Type B pancreatic cell (in vitro differentiated cells): ENCODE data around the gene CFAP97D1. TPM values are rescaled to one million over a fixed set of nuclear protein-coding genes. Genes with fewer than 3 reads are reported as not detected.

Experiments used
- DNase-seq: peaks from one replicate; pipeline ENCODE4 v3.0.0; 2021; ENCODE audit warnings: mixed read lengths; ENCODE audit not compliant: unreplicated experiment; ENCODE audit errors: extremely low spot score
- H3K27ac Mint-ChIP-seq: 2 replicates; pipeline ENCODE4 v1.8.0; 2021; ENCODE audit warnings: mild to moderate bottlenecking, mixed read lengths
- H3K27me3 Mint-ChIP-seq: 2 replicates; pipeline ENCODE4 v1.8.0; 2021; ENCODE audit warnings: mixed read lengths
- H3K36me3 Mint-ChIP-seq: 2 replicates; pipeline ENCODE4 v1.8.0; 2021; ENCODE audit warnings: mixed read lengths
- H3K4me1 Mint-ChIP-seq: one replicate; pipeline ENCODE4 v1.8.0; 2021; ENCODE audit warnings: mixed read lengths; ENCODE audit not compliant: unreplicated experiment
- H3K4me3 Mint-ChIP-seq: 2 replicates; pipeline ENCODE4 v1.8.0; 2021; ENCODE audit warnings: mild to moderate bottlenecking, mixed read lengths
- H3K9me3 Mint-ChIP-seq: 2 replicates; pipeline ENCODE4 v1.8.0; 2021; ENCODE audit warnings: mixed read lengths
- total RNA-seq: library from RNA; stranded (reverse); gene quantifications from 2 replicates; pipeline ENCODE4 v1.2.1, GENCODE V29; 2021; ENCODE audit warnings: low replicate concordance
- TF ChIP-seq, protein P1 (sequence below): fragments of 200-600 bp; sonication (generic); conservative IDR thresholded peaks from 2 replicates; pipeline ENCODE4 v1.5.0; 2021; ENCODE audit warnings: antibody characterized with exemption, mild to moderate bottlenecking

The CFAP97D1 gene
- total RNA-seq, 1 donor from 2014 or later = not detected

GRCh38 chr17:43810226-43810715, 30.0 kb downstream of the CFAP97D1 start:
- Mint-ChIP-seq H3K9me3 (no peaks in the 10 kb centered on the region), H3K27me3 (no peaks in the 10 kb centered on the region), H3K36me3 (no peaks in the 10 kb centered on the region), H3K27ac (no peak overlapping the region), H3K4me1 (no peaks in the 10 kb centered on the region), H3K4me3 (no peak overlapping the region)
- peak; percentile 40 for DNase-seq
- TF ChIP-seq, protein P1, sequence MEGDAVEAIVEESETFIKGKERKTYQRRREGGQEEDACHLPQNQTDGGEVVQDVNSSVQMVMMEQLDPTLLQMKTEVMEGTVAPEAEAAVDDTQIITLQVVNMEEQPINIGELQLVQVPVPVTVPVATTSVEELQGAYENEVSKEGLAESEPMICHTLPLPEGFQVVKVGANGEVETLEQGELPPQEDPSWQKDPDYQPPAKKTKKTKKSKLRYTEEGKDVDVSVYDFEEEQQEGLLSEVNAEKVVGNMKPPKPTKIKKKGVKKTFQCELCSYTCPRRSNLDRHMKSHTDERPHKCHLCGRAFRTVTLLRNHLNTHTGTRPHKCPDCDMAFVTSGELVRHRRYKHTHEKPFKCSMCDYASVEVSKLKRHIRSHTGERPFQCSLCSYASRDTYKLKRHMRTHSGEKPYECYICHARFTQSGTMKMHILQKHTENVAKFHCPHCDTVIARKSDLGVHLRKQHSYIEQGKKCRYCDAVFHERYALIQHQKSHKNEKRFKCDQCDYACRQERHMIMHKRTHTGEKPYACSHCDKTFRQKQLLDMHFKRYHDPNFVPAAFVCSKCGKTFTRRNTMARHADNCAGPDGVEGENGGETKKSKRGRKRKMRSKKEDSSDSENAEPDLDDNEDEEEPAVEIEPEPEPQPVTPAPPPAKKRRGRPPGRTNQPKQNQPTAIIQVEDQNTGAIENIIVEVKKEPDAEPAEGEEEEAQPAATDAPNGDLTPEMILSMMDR = no peak

GRCh38 chr17:43810823-43811222, 30.6 kb downstream of the CFAP97D1 start:
- no peaks in the 10 kb centered on the region for H3K9me3 Mint-ChIP-seq
- TF ChIP-seq, protein P1 = no peak
- no peaks in the 10 kb centered on the region for H3K4me1 Mint-ChIP-seq
- no peaks in the 10 kb centered on the region for H3K27me3 Mint-ChIP-seq
- H3K4me3 Mint-ChIP-seq = no peak overlapping the region
- no peak for DNase-seq
- no peak overlapping the region for H3K27ac Mint-ChIP-seq
- H3K36me3 Mint-ChIP-seq = no peaks in the 10 kb centered on the region

- DNase-seq = no peak
- Mint-ChIP-seq H3K4me1 (no peaks in the 10 kb centered on the region), H3K27me3 (no peaks in the 10 kb centered on the region), H3K9me3 (no peaks in the 10 kb centered on the region), H3K4me3 (no peak overlapping the region), H3K36me3 (no peaks in the 10 kb centered on the region), H3K27ac (no peak overlapping the region)
- TF ChIP-seq, protein P1 = no peak
Measured at GRCh38 chr17:43812396-43813265, 32.4 kb downstream of the CFAP97D1 start.

- Mint-ChIP-seq H3K27ac (no peak overlapping the region), H3K4me1 (no peaks in the 10 kb centered on the region), H3K4me3 (no peak overlapping the region), H3K27me3 (no peaks in the 10 kb centered on the region), H3K36me3 (no peaks in the 10 kb centered on the region), H3K9me3 (no peaks in the 10 kb centered on the region)
- TF ChIP-seq, protein P1 = no peak
- DNase-seq = no peak
Measured at GRCh38 chr17:43813386-43813785, 33.2 kb downstream of the CFAP97D1 start.

DNA sequence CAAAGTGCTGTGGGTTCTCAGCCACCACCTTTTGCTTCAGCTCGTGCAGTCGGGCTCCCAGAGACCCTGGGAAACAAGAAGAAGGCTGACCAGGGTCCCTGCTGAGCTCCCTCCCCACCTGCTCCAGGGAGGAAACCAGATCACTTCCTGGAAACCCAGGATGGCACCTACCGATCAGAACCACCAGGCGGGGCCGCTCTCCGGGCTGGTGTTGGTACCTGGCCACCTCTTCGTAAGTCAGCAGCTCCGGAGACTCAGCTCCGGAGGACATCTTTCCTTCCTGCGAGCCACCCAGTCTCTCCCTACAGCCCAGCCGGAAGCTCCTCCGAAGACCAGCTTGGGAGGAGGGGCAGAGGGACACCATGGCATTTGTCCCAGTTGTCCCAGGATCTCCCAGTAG, 33.8 kb downstream of the CFAP97D1 start:
- TF ChIP-seq, protein P1 = no peak
- Mint-ChIP-seq H3K4me3 (no peak overlapping the region), H3K4me1 (no peaks in the 10 kb centered on the region), H3K9me3 (no peaks in the 10 kb centered on the region), H3K27ac (no peak overlapping the region), H3K36me3 (no peaks in the 10 kb centered on the region), H3K27me3 (no peaks in the 10 kb centered on the region)
- no peak for DNase-seq
